CD4-positive, alpha-beta T cell (primary cell): ENCODE measurements around the gene PIK3C2G. TPM values are rescaled to one million over a fixed set of nuclear protein-coding genes. Genes with fewer than 3 reads are reported as not detected.

Experiments used
- ATAC-seq: fragments of 200-7000 bp; cut with Tn5 transposase; one replicate; pipeline ENCODE4 v1.10.0; 2022; ENCODE audit warnings: mild to moderate bottlenecking; ENCODE audit not compliant: poor library complexity
- CTCF ChIA-PET: fragments of 350-600 bp; sonication (Branson Sonifier 250); formaldehyde crosslinking; loops from one replicate; lab custom pipeline; 2021; ENCODE audit warnings: antibody characterized with exemption, inconsistent platforms; lab: Charles Lee
- POLR2A ChIA-PET: fragments of 350-600 bp; sonication (Branson Sonifier 250); formaldehyde crosslinking; loops from one replicate; lab custom pipeline; 2021; ENCODE audit warnings: antibody characterized with exemption, inconsistent platforms; lab: Charles Lee
- DNase-seq, 14 experiments: peaks; one replicate each; pipeline ENCODE4 v3.0.0-alpha.2; 2013 to 2020; ENCODE audit warnings: mixed read lengths in 2 of 14
- H3K27ac ChIP-seq, 2 donors: one replicate each; pipeline versions ENCODE4 v1.5.1 to v1.7.0; 2013; ENCODE audit warnings: low read length in 2 of 2, low read depth in 1 of 2, mild to moderate bottlenecking in 1 of 2
- H3K27me3 ChIP-seq, 2 experiments: 1 replicate in 1 of 2; 2 replicates in 1 of 2; pipeline versions ENCODE4 v1.6.1 to v1.7.0; 2013; ENCODE audit warnings: low read length in 2 of 2, control low read depth in 1 of 2, mild to moderate bottlenecking in 1 of 2, moderate library complexity in 1 of 2; ENCODE audit not compliant: insufficient read depth in 2 of 2, control insufficient read depth in 1 of 2
- H3K36me3 ChIP-seq: one replicate; pipeline ENCODE4 v1.6.1; 2013; ENCODE audit warnings: low read length, control low read depth; ENCODE audit not compliant: insufficient read depth
- H3K4me1 ChIP-seq: one replicate; pipeline ENCODE4 v1.6.1; 2013; ENCODE audit warnings: low read length, control low read depth; ENCODE audit not compliant: insufficient read depth
- H3K4me3 ChIP-seq: one replicate; pipeline ENCODE4 v1.5.1; 2013; ENCODE audit warnings: mild to moderate bottlenecking, low read length, moderate library complexity
- H3K9me3 ChIP-seq, 2 experiments: 1 replicate in 1 of 2; 2 replicates in 1 of 2; pipeline versions ENCODE4 v1.6.1 to v1.7.0; 2013; ENCODE audit warnings: low read length in 2 of 2, mild to moderate bottlenecking in 2 of 2, control low read depth in 1 of 2, moderate library complexity in 1 of 2; ENCODE audit not compliant: control insufficient read depth in 1 of 2, insufficient read depth in 1 of 2
- H3K27ac Mint-ChIP-seq: one replicate; pipeline ENCODE4 v1.8.0; 2020; ENCODE audit warnings: mixed read lengths
- H3K27me3 Mint-ChIP-seq: one replicate; pipeline ENCODE4 v1.8.0; 2021; ENCODE audit warnings: mixed read lengths
- H3K36me3 Mint-ChIP-seq: one replicate; pipeline ENCODE4 v1.8.0; 2021; ENCODE audit warnings: low read depth, mixed read lengths
- H3K4me1 Mint-ChIP-seq: one replicate; pipeline ENCODE4 v1.8.0; 2021; ENCODE audit warnings: low read depth, mixed read lengths
- H3K4me3 Mint-ChIP-seq: one replicate; pipeline ENCODE4 v1.8.0; 2020; ENCODE audit warnings: mild to moderate bottlenecking, mixed read lengths
- H3K9me3 Mint-ChIP-seq: one replicate; pipeline ENCODE4 v1.8.0; 2020; ENCODE audit warnings: mixed read lengths
- intact Hi-C, 2 experiments: fragments of 100-400 bp; cut with DNase I in 1 of 2; cut with micrococcal nuclease in 1 of 2; formaldehyde crosslinking; loops; one replicate each; pipeline versions ENCODE4 v1.15.1 to v1.9.0; 2023 to 2025; cut with DNase I, micrococcal nuclease
- total RNA-seq, 174 experiments: library from RNA in 2 of 174; stranded (reverse) in 2 of 174; gene quantifications; one replicate each; pipeline ENCODE4 v1.2.3 and lab custom pipeline; 2021 to 2026
- TF ChIP-seq, protein P1 (sequence below): fragments of 200-600 bp; IDR thresholded peaks from one replicate; pipeline ENCODE4 v1.8.0; 2022; ENCODE audit warnings: antibody characterized with exemption, mild to moderate bottlenecking

Gene PIK3C2G
- total RNA-seq, 2 experiments from 2014 or later, result not detected

- TF ChIP-seq, protein P1, sequence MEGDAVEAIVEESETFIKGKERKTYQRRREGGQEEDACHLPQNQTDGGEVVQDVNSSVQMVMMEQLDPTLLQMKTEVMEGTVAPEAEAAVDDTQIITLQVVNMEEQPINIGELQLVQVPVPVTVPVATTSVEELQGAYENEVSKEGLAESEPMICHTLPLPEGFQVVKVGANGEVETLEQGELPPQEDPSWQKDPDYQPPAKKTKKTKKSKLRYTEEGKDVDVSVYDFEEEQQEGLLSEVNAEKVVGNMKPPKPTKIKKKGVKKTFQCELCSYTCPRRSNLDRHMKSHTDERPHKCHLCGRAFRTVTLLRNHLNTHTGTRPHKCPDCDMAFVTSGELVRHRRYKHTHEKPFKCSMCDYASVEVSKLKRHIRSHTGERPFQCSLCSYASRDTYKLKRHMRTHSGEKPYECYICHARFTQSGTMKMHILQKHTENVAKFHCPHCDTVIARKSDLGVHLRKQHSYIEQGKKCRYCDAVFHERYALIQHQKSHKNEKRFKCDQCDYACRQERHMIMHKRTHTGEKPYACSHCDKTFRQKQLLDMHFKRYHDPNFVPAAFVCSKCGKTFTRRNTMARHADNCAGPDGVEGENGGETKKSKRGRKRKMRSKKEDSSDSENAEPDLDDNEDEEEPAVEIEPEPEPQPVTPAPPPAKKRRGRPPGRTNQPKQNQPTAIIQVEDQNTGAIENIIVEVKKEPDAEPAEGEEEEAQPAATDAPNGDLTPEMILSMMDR, result no peak
- Histone ChIP-seq H3K4me1 (no peaks in the 10 kb centered on the region), H3K27me3 (no peaks in the 10 kb centered on the region), H3K36me3 (no peaks in the 10 kb centered on the region), H3K27ac (no peak overlapping the region), H3K4me3 (no peak overlapping the region), H3K9me3 (peaks cover 4 to 16% of the 10 kb centered on the region in 2 experiments)
- no peak for ATAC-seq
- no peak overlapping the region for H3K4me3 Mint-ChIP-seq
- no peaks in the 10 kb centered on the region for H3K36me3 Mint-ChIP-seq
- POLR2A ChIA-PET, result no interaction called here
- CTCF ChIA-PET, result interaction anchor here (1.3 kb wide), 1 partner anchor 10 kb away, joined by 4 read pairs; no protein-coding TSS in a partner anchor
- no peaks in the 10 kb centered on the region for H3K9me3 Mint-ChIP-seq
- intact Hi-C loops, result no loop called here
- DNase-seq, result no peak
- H3K4me1 Mint-ChIP-seq, result no peaks in the 10 kb centered on the region
- no peaks in the 10 kb centered on the region for H3K27me3 Mint-ChIP-seq
- H3K27ac Mint-ChIP-seq, result no peak overlapping the region
These were observed 45.0 kb downstream of the PIK3C2G start for GRCh38 chr12:18306311-18306710.

GRCh38 chr12:18313306-18313705, 52.0 kb downstream of the PIK3C2G start:
- Mint-ChIP-seq H3K9me3 (no peaks in the 10 kb centered on the region), H3K4me3 (no peak overlapping the region), H3K4me1 (no peaks in the 10 kb centered on the region), H3K27me3 (no peaks in the 10 kb centered on the region), H3K27ac (no peak overlapping the region), H3K36me3 (no peaks in the 10 kb centered on the region)
- intact Hi-C loops, result no loop called here
- POLR2A ChIA-PET, result no interaction called here
- Histone ChIP-seq H3K9me3 (no peaks in the 10 kb centered on the region), H3K4me3 (no peak overlapping the region), H3K27ac (no peak overlapping the region), H3K36me3 (no peaks in the 10 kb centered on the region), H3K4me1 (no peaks in the 10 kb centered on the region), H3K27me3 (no peaks in the 10 kb centered on the region)
- no peak for ATAC-seq
- TF ChIP-seq, protein P1, result no peak
- no peak for DNase-seq
- CTCF ChIA-PET, result no interaction called here

DNA sequence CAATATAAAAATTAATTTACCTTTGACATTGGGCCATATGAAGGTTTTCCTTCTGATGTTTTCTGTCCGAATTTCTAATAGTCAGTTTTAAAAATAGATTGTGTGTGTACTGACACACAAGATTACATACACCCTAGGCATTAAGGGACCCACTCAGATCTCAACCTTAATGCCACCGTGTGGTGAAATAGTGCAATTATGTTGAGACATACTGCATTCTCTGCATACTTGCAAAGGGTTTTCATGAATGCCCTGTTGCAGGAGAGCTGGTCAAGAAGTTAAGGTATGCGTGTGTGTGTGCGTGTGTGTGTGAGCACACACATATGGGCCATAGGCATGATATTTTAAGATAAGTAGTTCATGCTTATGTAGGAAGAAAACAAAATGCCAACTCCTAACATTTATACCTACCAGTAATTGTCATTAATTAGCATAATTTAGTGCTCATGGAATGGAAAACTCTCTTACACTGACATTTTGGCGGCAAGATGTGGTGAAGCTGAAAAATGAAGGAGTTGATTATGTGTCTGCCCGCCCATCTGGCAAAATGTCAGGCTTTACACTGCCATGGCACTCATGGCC, 58.8 kb downstream of the PIK3C2G start:
- Histone ChIP-seq H3K9me3 (no peaks in the 10 kb centered on the region), H3K36me3 (no peaks in the 10 kb centered on the region), H3K27ac (no peak overlapping the region), H3K4me3 (no peak overlapping the region), H3K27me3 (no peaks in the 10 kb centered on the region), H3K4me1 (no peaks in the 10 kb centered on the region)
- Mint-ChIP-seq H3K27me3 (no peaks in the 10 kb centered on the region), H3K27ac (no peak overlapping the region), H3K36me3 (no peaks in the 10 kb centered on the region), H3K4me1 (no peaks in the 10 kb centered on the region), H3K9me3 (no peaks in the 10 kb centered on the region), H3K4me3 (no peak overlapping the region)
- ChIA-PET CTCF (no interaction called here), POLR2A (no interaction called here)
- no peak for DNase-seq
- TF ChIP-seq, protein P1, result no peak
- no peak for ATAC-seq
- intact Hi-C loops, result no loop called here
